ENCODE measurements around the gene PANK4.
A peak's percentile ranks its signal among the peaks of the same experiment; 100 is the strongest.
"Not testable (repeated sequence)": the region's sequence is repeated elsewhere in the genome, so short reads cannot be mapped to it uniquely, and the experiment has no call there.

PANK4 gene

DNA sequence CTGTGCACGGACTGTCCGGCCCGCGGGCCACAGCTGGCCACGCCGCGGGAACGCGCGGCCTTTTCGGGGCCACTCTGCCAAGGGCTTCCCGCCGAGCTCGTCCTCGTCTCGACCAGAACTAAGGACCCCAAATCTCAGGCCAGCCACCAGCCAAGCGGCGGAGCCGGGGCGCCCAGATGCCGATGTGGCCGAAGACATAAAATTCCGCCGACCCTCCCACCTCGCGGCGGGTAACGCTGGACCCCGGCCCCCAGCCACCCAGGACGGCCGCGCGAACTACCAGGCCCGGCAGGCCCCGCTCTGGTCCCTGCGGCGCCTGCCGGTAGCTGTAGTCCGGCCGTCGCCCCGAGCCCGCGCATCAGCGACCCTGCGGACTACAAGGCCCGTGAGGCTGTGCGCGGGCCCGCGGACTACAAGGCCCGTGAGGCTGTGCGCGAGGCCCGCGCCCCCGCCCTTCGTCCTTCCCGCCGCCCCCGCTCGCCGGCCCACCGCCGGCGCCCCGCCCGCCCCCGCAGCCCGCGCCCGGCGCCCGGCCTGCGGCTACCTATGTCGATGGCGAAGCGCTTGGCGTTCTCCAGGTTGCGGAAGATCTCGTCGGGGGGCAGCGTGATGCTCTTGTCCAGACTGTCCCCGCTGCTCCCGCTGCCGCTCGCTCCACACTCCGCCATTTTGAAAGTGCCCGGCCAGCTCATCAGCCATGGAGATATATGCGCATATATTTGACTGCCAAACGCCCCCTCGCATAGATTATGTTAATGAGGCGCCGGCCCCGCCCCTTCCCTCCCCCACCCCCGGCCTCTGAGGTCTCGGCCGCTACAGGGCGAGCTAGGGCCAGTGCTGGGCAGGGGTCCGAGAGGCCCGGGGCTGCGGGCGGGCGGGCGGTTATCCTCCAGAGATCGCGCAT lies at the start of gene PANK4:
PANK4 (minus strand) TSS at position 677 of the 904 bp plus-strand sequence; CDS start at position 668, 9 bp downstream.
- DNase-seq (ENCODE audit: low spot score), result peak; percentile 92

DNA sequence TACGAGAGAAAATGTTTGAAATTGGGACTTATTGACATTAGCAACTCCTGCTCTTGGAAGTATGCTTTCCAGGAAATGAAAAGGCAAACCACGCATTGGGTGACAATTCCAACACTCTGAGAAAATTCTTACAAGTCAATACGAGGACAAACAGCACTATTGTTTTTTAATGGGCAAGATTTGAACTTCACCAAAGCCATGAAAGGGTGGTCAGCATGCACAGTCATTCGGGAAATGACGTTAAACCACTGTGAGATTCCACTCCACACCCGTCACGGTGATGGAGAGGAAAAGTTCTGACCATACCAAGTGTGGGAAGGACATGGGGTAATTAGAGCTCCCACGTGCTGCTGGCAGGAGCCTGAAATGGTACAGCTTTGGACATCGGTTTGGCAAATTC lies 48.0 kb upstream of the PANK4 start:
- DNase-seq (ENCODE audit: low spot score), result no peak

DNA sequence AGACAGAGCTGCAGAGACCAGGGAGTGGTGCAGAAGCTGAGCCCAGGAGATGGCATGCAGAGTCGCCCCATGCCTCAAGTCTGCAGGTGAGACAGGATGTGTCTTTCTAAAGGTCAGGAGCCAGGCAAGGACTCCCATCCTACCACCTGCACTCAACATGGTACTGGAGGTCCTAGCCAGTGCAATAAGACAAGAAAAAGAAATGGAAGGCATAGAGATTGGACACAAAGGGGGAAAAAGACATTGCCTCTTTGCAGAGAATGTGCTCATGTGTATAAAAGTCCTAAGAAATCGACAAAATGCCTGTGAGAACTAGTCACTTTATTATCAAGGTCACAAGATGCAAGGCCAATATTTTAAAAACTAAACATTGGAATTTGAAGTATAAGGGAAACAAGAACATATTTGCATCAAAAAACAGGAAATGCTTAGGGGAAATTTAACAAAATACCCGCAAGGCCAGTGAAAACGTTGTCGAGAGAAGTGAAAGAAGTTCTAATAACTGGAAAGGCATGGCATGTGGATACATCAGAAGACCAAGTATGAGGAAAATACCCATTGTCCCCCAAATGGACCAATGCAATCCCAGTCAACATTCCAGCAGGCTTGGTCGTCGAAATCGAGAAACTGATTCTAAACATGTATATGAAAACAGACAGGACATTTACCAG lies 47.0 kb upstream of the PANK4 start:
- no peak for DNase-seq (ENCODE audit: low spot score)

DNA sequence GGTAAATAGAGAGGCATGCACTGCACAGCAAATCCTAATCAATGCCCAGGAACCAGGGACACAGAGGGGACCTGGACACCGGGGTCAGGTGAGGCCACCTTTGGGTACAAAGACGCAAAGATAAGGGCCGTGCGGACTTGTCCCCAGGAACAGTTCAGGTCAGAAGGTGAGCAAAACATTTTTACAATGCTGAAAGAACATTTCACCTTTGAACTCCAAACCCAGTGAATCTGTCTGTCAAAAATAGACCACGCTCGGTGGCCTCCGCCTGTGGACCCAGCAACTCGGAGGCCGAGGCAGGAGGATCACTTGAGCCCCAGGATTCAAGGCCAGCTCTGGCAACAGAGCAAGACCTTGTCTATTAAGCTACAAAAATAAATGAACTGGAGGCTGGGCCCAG lies 45.0 kb upstream of the PANK4 start:
- DNase-seq (ENCODE audit: low spot score), result no peak

DNA sequence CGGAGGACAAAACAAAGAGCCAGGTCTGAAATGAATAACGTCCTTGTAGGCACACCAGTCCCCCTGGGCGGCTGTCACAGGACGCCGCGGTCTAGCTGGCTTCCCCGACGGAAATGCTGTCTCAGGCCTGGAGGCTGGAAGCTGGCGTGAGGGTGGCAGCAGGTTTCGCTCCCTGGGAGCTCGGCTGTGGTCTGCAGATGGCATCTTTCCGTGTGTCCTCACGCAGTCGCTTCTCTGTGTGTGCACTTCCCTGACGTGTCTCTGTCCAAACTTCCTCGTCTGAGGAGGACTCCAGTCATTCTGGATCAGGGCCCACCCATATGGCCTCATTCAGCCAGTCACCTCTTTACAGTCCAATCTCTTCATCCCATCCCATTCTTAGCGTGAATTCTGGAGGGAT lies 43.9 kb upstream of the PANK4 start:
- no peak for DNase-seq (ENCODE audit: low spot score)

DNA sequence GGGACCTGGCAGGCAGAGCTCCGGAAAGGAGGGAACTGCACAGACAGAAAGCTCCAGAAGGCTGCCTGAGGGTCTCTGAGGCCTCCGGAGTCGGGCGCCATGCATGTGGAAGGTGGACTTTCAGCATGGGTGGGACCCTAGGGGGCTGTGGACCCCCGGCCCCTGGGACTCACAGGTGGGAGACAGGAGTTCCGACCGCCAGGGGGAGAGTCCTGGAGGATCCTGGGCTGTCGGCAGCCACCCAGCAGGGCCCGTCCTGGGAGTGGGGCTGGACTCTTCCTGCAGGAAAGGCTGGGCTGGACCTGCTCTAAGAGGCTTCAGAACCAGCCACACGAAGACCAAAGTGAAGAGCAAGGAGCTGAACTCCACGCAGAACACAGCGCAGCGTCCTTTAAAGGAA lies 43.3 kb upstream of the PANK4 start:
- DNase-seq (ENCODE audit: low spot score), result not testable (repeated sequence)

DNA sequence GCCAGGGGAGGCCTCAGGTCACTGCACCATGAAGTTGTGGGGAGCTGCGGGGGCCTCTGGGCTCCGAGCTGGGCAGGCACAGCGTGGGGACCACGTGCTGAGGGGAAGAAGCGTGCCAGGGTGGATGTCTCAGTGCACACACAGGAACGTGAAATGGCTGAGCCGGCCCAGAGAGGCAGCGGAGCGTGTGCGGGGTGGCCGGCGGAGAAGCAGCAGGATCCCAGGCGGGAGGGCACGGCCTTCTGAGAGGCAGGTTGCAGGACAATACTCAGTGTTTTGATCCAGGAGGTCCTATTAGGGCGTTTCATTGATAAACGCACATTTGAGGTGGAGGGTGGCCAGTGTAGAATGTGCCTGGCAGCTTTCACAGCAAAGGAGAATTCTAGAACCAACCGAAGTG lies 42.7 kb upstream of the PANK4 start:
- DNase-seq (ENCODE audit: low spot score), result no peak

DNA sequence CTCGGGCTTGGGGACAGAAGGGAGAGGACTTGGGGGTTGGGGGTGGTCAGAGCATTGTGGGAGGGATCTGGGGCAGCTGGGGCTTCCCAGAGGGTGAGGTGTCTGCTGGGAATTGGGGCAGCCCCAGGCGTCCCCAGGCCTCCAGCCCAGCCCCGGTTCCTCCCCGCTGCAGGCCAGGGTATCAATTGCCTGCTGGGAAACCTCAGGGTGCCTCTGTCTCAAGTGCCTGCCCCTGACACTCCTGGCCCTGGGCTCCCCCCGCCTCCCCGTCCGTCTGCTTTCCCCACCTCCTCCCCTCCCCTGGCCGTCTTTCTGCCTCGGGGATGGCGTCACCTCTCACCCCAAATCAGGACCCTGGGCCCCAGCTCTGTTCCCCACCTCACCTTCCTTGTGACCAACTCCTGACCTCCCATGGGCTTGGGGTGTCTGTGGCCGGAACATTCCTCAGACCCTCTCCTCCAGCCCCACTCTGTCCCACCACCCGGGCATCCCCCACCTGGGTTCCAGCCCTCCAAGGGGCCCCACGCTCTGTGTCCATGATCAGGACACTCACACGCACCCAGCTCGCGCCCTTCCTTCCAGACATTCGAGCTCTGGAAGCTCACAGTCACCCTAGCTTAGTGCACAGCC lies 41.9 kb upstream of the PANK4 start:
- DNase-seq (ENCODE audit: low spot score), result not testable (repeated sequence)

DNA sequence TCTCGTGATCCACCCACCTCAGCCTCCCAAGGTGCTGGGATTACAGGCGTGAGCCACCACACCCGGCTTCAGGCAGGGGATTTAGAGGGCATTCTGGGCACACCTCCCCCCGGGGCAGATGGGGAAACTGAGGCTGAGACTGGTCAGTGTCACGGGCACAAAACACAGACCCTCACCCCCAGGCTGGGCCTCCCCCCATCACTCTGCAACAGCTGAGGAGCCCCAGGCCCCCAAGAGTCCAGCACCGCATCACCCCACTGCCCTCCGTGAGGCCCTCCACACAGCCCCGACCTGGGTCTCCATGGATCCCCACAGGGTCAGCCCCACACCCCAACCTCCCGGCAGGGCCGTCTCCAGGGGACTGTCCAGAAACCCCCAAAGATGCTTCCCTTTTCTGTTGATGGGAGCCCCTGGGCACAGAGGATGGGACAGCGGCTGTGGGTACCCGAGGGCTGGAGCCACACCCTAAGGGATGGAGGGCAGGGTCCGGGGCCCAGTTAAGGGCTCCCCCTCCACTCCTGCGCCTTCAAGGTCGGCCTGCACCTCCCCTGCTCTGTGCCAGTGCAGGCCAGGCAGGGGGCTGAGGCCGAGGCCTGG lies 40.8 kb upstream of the PANK4 start:
- DNase-seq (ENCODE audit: low spot score), result no peak

DNA sequence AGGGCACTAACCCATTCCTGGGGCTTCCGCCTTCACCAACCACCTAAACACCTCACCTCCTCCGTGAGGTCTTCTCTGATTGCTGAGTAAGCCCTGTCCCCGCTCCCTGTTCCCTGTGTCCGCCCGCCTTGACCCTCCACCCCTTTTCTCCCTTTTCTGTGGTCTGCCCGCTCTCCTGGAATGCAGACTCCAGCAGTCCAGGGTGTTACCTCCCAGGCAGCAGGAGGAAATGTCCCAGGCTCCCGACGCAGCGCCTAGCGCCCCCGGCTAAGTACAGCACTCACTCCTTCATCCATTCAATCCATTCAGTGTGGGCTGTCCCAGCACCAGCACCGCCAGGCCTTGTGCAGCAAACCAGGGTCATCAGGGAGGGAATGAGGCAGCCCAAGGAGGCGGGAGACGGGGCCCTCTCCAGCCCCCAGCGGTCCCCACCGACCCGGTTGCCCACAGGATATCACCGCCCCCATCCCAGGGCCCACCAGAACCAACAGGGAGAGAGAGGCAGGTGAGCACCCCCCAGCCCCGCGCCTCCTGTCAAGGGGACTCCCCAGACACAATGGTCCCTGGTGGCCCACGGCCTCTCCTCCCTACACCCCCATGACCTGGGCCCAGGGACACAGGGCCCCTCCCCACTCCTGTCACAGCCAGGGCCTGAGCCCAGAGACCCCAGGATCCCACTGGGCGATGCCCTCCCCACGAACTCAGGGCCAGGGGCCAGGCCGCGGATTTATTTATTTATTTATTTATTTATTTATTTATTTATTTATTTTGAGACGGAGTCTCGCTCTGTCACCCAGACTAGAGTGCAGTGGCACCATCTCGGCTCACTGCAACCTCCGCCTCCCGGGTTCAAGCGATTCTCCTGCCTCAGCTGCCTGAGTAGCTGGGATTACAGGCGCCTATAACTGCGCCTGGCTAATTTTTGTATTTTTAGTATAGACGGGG lies 40.0 kb upstream of the PANK4 start:
- DNase-seq (ENCODE audit: low spot score), result peak; percentile 82

DNA sequence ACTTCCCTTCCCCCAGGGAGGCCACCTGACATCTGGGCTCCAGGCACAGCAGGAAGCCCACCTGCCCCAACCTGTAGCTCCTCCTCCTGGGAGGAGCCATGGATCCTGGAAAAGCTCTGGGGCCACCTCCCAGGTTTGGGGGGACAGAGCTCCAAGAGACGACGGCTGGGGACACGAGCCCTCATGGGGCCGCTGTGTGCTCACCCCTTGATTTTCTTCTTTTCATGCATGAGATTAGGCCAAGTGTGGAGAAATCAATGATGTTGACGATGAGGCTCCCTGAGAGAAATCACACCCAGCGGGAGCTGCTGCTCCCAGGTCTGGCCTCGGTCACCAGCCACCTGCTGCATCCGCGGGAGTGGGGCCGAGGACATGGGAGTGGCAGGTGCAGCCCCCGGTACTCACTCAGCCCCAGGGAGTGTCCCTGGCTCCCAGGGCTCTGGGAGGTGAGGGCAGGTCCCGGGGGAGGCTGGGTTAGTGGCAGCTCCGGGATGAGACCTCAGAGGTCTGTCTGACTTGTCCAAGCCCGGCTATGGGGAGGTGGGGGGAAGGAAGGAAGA lies 38.5 kb upstream of the PANK4 start:
- DNase-seq (ENCODE audit: low spot score), result no peak

DNA sequence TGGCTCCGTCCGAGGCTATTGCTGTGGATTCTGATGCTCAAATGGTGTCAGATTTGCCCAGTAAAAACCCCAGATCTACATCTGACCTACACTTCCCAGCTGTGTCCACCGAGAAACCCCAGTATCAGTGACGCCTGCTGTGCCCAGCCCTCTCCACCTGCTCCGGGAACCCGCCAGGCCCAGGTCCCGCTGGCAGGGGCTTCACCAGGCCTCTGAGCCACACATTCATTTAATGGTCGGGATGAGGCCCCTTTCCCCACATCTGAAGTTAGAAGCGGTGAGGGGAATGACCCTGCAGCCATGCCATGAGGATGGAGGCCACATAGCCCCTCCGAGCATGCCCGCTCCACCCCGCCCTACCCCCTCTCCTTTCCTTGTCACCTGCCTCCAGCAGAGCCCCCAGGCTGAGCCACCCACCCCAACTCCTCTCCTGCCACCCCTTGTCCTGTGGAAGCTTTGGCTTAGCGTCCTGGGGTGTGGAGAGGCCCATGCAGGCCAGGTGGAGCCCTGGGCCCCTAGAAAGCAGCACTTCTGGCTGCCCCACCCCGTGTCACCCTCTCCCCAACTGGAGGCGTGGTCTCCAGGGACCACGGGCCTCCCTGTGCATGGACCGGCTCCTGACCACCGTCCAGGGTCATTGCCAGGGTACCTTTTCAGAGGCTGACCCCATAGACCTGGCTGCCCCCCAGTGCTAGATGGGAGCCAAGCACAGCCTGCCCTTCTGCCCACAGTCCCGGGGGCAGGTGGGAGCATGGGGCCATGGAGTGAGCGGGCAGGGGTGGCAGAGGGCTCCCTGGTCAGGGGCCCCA lies 37.8 kb upstream of the PANK4 start:
- no peak for DNase-seq (ENCODE audit: low spot score)

DNA sequence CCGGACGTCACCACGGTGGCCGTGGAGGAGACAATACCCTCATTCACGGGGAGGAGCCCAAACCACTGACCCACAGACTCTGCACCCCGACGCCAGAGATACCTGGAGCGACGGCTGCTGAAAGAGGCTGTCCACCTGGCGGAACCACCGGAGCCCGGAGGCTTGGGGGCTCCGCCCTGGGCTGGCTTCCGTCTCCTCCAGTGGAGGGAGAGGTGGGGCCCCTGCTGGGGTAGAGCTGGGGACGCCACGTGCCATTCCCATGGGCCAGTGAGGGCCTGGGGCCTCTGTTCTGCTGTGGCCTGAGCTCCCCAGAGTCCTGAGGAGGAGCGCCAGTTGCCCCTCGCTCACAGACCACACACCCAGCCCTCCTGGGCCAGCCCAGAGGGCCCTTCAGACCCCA lies 36.8 kb upstream of the PANK4 start:
- DNase-seq (ENCODE audit: low spot score), result no peak

DNA sequence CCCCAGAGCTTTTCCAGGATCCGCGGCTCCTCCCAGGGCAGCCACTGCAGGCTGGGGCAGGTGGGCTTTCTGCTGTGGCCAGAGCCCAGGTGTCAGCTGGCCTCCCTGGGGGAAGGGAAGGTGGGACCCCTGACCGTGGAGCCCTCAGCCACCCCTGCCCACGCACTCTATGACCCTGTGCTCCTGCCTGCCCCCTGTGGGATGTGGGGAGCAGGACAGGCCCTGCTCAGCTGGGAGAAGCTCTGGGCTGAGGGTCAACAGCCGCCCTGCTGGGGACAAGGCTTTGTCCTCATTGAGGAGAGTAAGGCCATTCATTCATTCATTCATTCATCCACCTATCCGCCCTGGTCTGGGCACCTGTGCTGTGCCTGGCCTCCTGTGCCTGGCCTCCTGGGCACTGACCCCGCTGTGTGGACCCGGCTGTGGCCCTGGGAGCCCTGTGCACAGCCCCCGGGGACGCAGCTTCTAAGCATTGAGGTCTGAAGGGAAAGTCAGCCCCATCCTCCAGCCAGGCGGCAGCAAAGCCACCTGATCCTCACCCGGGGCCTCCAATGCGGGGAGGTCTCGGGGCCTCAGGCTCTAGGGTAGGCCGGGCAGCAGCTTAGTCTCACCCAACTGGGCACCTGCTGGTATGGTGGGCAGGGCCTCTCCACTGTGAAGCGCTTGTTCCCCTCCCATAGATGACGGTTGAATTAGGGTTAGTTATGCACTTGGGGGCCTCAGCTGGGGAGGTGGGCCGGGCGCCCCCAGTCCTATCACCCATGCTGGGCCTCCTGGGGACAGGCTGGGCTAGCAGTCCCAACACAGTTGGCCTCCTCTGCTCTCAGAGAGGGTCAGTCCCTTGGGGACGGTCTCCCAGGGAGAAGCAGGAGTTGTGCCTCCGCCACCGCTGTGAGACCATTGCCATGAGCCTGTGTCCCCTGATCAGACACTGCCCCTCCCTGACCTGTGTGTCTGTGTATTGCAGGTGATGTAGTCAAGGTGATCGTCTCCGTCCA lies 35.8 kb upstream of the PANK4 start:
- DNase-seq (ENCODE audit: low spot score), result no peak

DNA sequence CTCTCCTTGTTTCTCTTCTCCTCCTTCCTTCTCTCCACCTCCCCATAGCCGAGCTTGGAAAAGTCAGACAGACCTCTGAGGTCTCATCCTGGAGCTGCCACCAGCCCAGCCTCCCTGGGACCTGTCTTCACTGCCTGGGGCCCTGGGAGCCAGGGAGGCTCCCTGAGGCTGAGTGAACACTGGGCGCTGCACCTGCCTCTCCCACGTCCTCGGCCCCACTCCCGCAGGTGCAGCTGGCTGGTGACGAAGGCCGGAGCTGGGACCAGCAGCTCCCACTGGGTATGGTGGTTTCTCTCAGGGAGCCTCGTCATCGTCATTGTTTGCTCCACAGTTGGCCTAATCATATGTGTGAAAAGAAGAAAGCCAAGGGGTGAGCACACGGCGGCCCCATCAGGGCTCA lies 35.0 kb upstream of the PANK4 start:
- no peak for DNase-seq (ENCODE audit: low spot score)

DNA sequence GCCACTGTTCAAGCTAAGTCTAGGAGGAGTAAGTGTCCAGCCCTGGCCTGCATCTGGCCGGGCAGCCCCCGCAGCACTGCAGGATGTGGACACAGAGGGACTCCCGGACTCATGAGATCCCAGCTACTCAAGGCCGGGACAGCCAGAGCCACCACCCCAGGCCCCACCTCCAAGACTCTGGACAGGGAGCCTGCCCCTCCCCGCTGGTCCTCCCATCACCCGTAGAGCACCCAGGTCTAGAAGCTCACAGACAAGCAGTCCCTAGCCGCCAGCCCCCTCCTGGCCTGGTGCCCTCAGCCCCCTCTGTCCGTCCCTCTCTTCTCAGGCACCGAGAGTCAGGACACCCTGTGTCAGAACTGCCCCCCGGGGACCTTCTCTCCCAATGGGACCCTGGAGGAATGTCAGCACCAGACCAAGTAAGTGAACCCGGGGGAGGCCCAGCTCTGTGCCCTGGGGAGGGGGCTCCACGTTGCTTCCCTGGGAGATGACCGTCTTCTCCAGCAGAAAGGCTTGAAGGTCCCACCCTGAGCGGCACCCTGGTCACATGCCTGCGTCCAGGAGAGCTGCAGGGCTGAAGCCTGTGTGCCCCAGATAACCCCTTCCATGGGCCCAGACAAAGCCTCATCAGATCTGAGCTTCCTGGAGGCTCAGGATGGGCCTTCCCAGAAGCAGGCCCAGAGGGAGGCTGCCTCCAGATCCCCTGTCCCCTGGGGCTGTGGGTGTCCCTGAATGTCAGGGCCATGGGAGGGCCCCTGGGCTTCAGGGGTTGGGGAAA lies 34.1 kb upstream of the PANK4 start:
- no peak for DNase-seq (ENCODE audit: low spot score)

DNA sequence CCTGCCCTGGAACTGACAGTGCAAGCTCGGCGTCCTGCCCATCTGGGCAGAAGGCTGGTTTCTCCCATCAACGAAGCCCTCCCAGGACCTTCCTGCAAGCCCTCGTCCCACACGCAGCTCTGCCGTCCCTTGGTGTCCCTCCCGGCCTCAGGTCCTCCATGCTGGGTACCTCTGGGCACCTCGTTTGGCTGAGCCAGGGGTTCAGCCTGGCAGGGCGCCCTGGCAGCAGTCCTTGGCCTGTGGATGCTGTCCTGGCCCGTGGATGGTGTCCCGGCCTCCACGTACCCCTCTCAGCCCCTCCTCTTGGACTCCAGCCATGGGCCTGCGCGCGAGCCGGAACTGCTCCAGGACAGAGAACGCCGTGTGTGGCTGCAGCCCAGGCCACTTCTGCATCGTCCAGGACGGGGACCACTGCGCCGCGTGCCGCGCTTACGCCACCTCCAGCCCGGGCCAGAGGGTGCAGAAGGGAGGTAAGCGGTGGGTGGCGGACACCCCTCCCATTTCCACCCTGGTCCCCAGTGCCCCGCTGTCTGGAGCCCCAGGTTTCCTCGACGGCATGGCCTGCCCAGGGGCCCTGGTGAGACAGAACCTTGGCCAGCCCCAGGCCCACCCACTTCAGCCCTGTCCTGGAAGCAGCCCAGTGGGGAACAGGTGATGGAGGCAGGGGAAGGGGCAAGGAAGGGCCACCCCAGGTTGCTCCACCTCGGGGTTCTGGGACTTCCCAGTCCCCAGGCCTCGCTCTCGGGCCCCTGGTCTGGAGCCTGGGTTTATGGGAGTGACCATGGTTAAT lies 33.3 kb upstream of the PANK4 start:
- DNase-seq (ENCODE audit: low spot score), result no peak

All from SW480 (cell line).